Cardiac muscle cell (in vitro differentiated cells and primary cell): ENCODE data around the gene SNHG17. TPM values are rescaled to one million over a fixed set of nuclear protein-coding genes. Genes with fewer than 3 reads are reported as not detected.
"Not testable (repeated sequence)": the region's sequence is repeated elsewhere in the genome, so short reads cannot be mapped to it uniquely, and the experiment has no call there.

ENCODE experiments used
- DNase-seq, 2 donors: peaks; one replicate each; pipeline versions ENCODE4 v3.0.0 to v3.0.0-alpha.2; 2010 to 2017; ENCODE audit warnings: low read depth in 1 of 2, low spot score in 1 of 2
- H3K27ac ChIP-seq: fragments of 200-600 bp; sonication (generic); 2 replicates; pipeline ENCODE4 v1.5.1; 2016
- H3K27me3 ChIP-seq: fragments of 200-600 bp; sonication (generic); 2 replicates; pipeline ENCODE4 v1.6.0; 2016; ENCODE audit warnings: control low read depth
- H3K36me3 ChIP-seq: fragments of 200-600 bp; sonication (generic); 2 replicates; pipeline ENCODE4 v1.5.1; 2016; ENCODE audit warnings: control low read depth
- H3K4me1 ChIP-seq: fragments of 200-600 bp; sonication (generic); 2 replicates; pipeline ENCODE4 v1.8.1; 2017; ENCODE audit warnings: low read depth, mild to moderate bottlenecking, mixed run types
- H3K4me3 ChIP-seq: fragments of 200-600 bp; sonication (generic); 2 replicates; pipeline ENCODE4 v1.5.1; 2016; ENCODE audit warnings: mild to moderate bottlenecking
- H3K9me3 ChIP-seq: fragments of 200-600 bp; sonication (generic); 2 replicates; pipeline ENCODE4 v1.5.1; 2017; ENCODE audit warnings: low read depth, mild to moderate bottlenecking, control low read depth
- CTCF ChIP-seq: IDR thresholded peaks from 2 replicates; pipeline ENCODE4 v1.5.1; 2012; ENCODE audit warnings: low read depth, mild to moderate bottlenecking, low read length
- polyA plus RNA-seq: library from polyadenylated mRNA; unstranded; fragments of >200 nt; fragmentation: Nextera tagmentation; extraction: Ambion mirVana; gene quantifications from 2 replicates; pipeline ENCODE4 v1.2.1, GENCODE V29; 2016
- total RNA-seq: library from RNA; depleted of rRNA; stranded (reverse); fragments of >200 nt; gene quantifications from 2 replicates; pipeline ENCODE4 v1.2.3, GENCODE V29; 2016

The SNHG17 gene
- total and polyA plus RNA-seq, 2 experiments from 2014 or later = 16.6 to 31.8 TPM

DNA sequence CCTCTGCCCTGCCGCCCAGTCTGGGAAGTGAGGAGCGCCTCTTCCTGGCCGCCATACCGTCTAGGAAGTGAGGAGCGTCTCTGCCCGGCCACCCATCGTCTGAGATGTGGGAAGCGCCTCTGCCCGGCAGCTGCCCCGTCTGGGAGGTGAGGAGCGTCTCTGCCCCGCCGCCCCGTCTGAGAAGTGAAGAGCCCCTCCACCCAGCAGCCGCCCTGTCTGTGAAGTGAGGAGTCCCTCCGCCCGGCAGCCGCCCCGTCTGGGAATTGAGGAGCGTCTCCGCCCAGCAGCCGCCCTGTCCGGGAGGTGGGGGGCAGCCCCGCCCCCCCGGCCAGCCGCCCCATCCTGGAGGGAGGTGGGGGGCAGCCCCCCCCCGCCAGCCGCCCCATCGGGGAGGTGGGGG is 27.8 kb downstream of the SNHG17 start:
- H3K27ac ChIP-seq = no peak overlapping the region
- no peaks in the 10 kb centered on the region for H3K27me3 ChIP-seq
- H3K9me3 ChIP-seq = no peaks in the 10 kb centered on the region
- DNase-seq = no peak
- TF ChIP-seq CTCF = no peak
- H3K4me3 ChIP-seq = no peak overlapping the region
- no peaks in the 10 kb centered on the region for H3K36me3 ChIP-seq
- H3K4me1 ChIP-seq = no peaks in the 10 kb centered on the region

- no peaks in the 10 kb centered on the region for H3K36me3 ChIP-seq
- no peaks in the 10 kb centered on the region for H3K4me1 ChIP-seq
- no peak for TF ChIP-seq CTCF
- no peak overlapping the region for H3K27ac ChIP-seq
- no peaks in the 10 kb centered on the region for H3K27me3 ChIP-seq
- DNase-seq = no peak
- no peaks in the 10 kb centered on the region for H3K9me3 ChIP-seq
- no peak overlapping the region for H3K4me3 ChIP-seq
Observed at GRCh38 chr20:38406476-38406875, 28.7 kb downstream of the SNHG17 start.

DNA sequence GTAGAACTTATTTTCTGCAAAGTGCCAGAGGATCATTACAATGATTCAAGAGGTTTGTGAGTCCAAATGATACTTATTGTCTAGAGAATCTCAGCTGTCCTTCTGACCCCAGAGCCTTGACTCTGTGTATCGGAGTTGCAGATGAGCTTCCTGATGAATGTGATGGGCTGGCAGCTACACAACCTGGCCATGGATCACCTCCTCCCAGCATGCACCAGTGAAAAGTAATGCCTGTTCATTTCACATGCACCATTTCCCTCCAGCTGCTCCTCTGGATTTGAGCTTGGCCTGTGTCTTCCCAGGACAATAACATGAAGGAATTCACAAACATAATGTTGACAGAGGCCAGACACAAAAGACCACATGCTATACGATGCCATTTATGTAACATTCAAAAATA is 30.0 kb downstream of the SNHG17 start:
- Histone ChIP-seq H3K4me3 (no peak overlapping the region), H3K36me3 (no peaks in the 10 kb centered on the region), H3K27me3 (no peaks in the 10 kb centered on the region), H3K4me1 (no peaks in the 10 kb centered on the region), H3K9me3 (no peaks in the 10 kb centered on the region), H3K27ac (no peak overlapping the region)
- no peak for DNase-seq
- no peak for TF ChIP-seq CTCF

DNA sequence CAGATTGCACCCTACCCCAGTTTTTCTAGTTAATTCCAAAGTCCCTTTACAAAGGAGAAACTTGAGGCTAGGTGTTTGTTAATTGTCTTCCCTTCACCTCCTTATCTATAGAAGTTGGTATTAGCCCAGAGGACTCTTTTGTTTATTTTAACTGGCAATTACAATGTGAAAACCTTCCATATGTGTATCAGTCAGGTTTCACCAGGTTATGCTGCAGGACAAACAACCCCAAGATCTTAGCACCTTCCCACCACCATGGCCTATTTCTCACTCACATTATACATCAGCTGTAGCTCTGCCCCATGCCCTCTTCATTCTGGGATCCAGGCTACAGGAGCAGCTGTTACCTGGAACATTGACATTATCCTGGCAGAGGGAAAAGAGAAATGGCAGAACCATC is 31.1 kb downstream of the SNHG17 start:
- Histone ChIP-seq H3K9me3 (no peaks in the 10 kb centered on the region), H3K36me3 (no peaks in the 10 kb centered on the region), H3K4me3 (no peak overlapping the region), H3K4me1 (no peaks in the 10 kb centered on the region), H3K27me3 (no peaks in the 10 kb centered on the region), H3K27ac (no peak overlapping the region)
- DNase-seq = no peak
- no peak for TF ChIP-seq CTCF

DNA sequence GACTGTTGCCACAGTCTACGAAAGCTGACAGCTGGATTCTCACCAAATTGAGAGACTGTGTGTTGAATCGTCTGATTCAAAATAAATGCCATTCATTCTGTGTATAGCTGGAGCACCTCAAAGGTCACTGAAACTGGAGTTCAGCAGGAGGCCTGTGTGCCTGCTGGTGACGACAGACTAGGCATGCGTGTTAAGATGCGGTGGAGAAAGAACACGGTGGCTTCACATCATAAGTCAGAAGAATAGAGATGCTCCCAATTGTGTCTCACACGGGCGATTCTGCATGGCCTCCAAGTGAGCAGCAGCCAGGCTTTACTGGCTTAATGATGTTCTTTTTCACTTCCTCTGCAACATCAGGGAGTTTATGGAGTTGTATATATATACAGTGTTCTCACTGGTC is 32.3 kb downstream of the SNHG17 start:
- Histone ChIP-seq H3K27me3 (no peaks in the 10 kb centered on the region), H3K27ac (no peak overlapping the region), H3K4me3 (no peak overlapping the region), H3K36me3 (no peaks in the 10 kb centered on the region), H3K9me3 (no peaks in the 10 kb centered on the region), H3K4me1 (no peaks in the 10 kb centered on the region)
- TF ChIP-seq CTCF = no peak
- no peak for DNase-seq

DNA sequence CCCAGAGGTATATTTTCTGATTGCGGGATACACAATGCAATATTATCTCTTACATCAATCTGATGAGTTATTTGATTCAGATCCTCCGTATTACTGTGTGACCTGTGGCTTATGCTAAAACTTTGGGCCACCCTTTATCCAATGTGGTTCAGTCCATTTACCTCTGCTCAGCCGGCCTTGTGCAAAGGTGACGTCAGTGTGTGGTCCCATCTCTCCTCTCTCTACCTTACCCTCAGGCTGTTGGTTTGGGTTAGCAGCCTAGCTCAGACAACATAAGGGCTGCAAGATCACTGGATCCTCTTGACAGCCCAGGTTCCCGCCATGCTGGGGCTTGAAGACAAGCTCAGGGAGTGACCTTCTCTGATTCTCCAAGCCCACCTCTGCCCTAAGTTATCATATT is 33.0 kb downstream of the SNHG17 start:
- no peak for TF ChIP-seq CTCF
- no peak overlapping the region for H3K4me3 ChIP-seq
- H3K4me1 ChIP-seq = no peaks in the 10 kb centered on the region
- H3K27ac ChIP-seq = no peak overlapping the region
- no peaks in the 10 kb centered on the region for H3K27me3 ChIP-seq
- no peaks in the 10 kb centered on the region for H3K9me3 ChIP-seq
- H3K36me3 ChIP-seq = no peaks in the 10 kb centered on the region
- no peak for DNase-seq

DNA sequence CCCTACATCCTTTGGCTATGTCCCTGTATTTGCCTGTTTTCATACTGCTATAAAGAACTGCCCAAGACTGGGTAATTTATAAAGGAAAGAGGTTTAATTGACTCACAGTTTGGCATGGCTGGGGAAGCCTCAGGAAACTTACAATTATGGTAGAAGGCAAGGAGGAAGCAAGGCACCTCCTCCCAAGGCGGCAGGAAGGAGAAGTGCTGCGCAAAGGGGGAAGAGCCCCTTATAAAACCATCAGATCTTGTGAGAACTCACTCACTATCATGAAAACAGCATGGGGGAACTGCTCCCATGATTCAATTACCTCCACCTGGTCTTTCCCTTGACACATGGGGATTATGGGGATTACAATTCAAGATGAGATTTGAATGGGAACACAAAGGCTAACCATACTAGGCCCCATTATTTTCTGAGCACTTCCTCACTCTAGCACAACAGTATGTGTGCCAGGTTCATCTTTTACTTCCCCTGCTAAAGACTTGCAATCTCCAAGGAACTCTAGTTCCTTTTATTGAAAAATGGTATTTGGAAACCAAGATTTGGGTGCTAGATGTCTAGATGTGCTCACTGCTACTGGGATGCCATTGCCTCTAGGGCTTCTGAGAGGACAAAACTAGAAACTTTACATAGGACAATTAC is 39.3 kb downstream of the SNHG17 start:
- H3K27ac ChIP-seq, H3K4me3 ChIP-seq, H3K4me1 ChIP-seq, H3K36me3 ChIP-seq, H3K27me3 ChIP-seq, DNase-seq, H3K9me3 ChIP-seq: not testable (repeated sequence)
